Neural crest cell (in vitro differentiated cells): Measurements from ENCODE around the gene XYLT1. TPM values are rescaled to one million over a fixed set of nuclear protein-coding genes. Genes with fewer than 3 reads are reported as not detected.

Experiments used
- DNase-seq: peaks from one replicate; pipeline ENCODE4 v3.0.0; 2021; ENCODE audit warnings: low read depth, mixed read lengths, low spot score
- H3K27ac Mint-ChIP-seq: one replicate; pipeline ENCODE4 v1.8.0; 2021; ENCODE audit warnings: mild to moderate bottlenecking, mixed read lengths; ENCODE audit not compliant: unreplicated experiment
- H3K27me3 Mint-ChIP-seq: 2 replicates; pipeline ENCODE4 v1.8.0; 2021; ENCODE audit warnings: low read depth, mild to moderate bottlenecking, mixed read lengths
- H3K36me3 Mint-ChIP-seq: 2 replicates; pipeline ENCODE4 v1.8.0; 2021; ENCODE audit warnings: low read depth, mild to moderate bottlenecking, mixed read lengths
- H3K4me1 Mint-ChIP-seq: 2 replicates; pipeline ENCODE4 v1.8.0; 2021; ENCODE audit warnings: mixed read lengths
- H3K4me3 Mint-ChIP-seq: one replicate; pipeline ENCODE4 v1.8.0; 2021; ENCODE audit warnings: mild to moderate bottlenecking, mixed read lengths
- H3K9me3 Mint-ChIP-seq: 2 replicates; pipeline ENCODE4 v1.8.0; 2021; ENCODE audit warnings: mixed read lengths
- total RNA-seq: library from RNA; stranded (reverse); gene quantifications from 2 replicates; pipeline ENCODE4 v1.2.1, GENCODE V29; 2021
- TF ChIP-seq, protein P1 (sequence below): fragments of 200-600 bp; sonication (generic); conservative IDR thresholded peaks from 2 replicates; pipeline ENCODE4 v1.5.0; 2021; ENCODE audit warnings: antibody characterized with exemption, mild to moderate bottlenecking

XYLT1 gene
- total RNA-seq, 1 donor from 2014 or later, result 15.0 TPM

DNA sequence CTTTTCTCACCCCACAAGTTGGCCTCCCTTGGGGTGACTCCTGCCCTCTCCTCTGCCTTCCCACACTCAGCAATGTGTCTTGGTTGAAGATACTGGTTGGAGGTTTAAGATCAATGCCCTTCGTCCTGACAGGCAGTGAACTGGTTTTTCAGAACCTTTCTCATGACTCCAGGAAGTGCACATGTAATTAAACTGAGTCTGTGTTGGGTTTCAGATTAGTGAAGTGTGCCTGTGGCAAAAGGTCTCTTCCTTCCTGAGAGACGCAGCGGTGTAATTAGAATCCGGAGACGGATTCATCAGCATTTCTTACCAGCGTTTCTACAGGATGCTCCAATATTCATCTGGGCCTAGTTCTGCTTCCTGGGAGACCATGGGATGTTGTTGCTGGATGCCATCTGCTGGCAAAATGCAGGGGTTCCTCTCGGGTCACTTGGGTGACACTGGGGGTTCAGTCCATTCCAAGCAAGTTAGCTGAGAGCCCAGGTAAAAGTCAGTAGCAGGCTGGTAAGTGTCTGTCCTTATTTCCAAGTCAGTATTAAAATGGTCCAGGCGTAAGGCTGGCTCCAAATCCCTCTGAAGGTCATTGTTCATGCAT is 233.3 kb downstream of the XYLT1 start:
- no peak for DNase-seq
- H3K27me3 Mint-ChIP-seq, result no peaks in the 10 kb centered on the region
- H3K36me3 Mint-ChIP-seq, result peaks cover 8% of the 10 kb centered on the region
- peaks cover 9% of the 10 kb centered on the region for H3K9me3 Mint-ChIP-seq
- H3K4me3 Mint-ChIP-seq, result no peak overlapping the region
- no peaks in the 10 kb centered on the region for H3K4me1 Mint-ChIP-seq
- no peak overlapping the region for H3K27ac Mint-ChIP-seq
- TF ChIP-seq, protein P1, sequence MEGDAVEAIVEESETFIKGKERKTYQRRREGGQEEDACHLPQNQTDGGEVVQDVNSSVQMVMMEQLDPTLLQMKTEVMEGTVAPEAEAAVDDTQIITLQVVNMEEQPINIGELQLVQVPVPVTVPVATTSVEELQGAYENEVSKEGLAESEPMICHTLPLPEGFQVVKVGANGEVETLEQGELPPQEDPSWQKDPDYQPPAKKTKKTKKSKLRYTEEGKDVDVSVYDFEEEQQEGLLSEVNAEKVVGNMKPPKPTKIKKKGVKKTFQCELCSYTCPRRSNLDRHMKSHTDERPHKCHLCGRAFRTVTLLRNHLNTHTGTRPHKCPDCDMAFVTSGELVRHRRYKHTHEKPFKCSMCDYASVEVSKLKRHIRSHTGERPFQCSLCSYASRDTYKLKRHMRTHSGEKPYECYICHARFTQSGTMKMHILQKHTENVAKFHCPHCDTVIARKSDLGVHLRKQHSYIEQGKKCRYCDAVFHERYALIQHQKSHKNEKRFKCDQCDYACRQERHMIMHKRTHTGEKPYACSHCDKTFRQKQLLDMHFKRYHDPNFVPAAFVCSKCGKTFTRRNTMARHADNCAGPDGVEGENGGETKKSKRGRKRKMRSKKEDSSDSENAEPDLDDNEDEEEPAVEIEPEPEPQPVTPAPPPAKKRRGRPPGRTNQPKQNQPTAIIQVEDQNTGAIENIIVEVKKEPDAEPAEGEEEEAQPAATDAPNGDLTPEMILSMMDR, result no peak

DNA sequence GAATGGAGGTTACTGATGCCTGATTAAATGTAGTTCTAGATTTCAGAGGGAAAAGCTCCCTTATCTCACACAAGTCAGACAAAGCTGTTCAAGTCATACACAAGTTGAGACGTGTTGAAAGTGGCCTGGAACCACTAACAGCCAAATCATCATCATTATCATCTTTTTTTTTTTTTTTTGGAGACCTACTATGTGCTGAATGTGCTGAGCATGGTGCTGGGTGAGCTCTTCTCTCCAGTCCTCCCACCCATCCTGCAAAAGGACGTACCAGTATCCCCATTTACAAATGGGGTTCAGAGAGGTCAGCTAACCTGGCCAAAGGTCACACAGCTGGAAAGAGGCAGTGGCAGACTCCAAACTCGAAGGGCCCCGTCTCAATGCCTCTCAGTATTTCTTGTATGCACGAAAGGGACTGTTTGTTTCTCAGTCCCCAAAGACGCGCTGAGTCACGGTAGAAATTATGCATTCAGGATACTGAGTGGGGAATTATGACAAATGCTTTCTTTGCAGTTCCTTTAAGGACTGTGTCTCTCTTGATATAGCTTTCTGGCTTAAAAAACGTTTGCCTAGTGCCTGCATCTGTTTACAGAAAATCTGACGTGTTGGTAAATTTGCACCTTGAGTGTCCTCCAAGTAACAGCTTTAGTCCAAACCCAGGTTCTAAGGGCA is 235.5 kb downstream of the XYLT1 start:
- H3K4me1 Mint-ChIP-seq, result no peaks in the 10 kb centered on the region
- TF ChIP-seq, protein P1, result no peak
- H3K27me3 Mint-ChIP-seq, result no peaks in the 10 kb centered on the region
- peaks cover 9% of the 10 kb centered on the region for H3K9me3 Mint-ChIP-seq
- DNase-seq, result no peak
- no peak overlapping the region for H3K4me3 Mint-ChIP-seq
- H3K36me3 Mint-ChIP-seq, result peaks cover 5% of the 10 kb centered on the region
- H3K27ac Mint-ChIP-seq, result no peak overlapping the region

DNA sequence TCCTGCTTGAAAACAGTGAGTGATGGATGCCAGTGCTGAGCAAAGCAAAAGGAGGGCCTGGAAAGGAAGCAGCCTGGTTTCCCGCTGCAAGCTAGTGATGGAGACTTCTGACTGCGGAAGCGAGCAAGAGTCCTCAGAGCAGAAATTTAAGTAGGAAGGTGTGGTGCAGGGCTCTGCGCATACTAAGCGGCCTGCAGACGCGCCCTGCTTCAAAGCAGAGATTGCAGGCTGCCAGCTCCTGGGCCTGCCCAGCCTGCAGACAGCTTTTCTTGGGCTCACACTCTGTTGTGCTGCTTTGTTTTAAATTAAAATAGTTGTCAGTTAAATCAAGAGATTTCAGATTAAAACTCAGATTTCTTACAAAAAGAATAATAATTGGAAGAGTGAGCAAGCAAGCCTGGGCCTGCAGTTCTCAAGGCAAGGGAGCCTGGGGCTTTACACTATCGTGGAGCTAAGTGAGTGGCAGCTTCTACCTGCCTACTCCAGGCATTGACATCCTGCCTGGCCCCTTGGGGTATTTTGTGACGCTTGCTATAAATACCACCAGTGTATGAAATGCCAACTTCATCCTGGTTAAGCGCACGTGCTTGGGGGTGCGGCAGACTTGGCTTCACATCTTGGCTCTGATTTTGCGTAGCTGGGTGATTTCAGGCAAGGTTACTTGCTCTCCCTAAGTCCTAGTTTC is 237.3 kb downstream of the XYLT1 start:
- Mint-ChIP-seq H3K27me3 (no peaks in the 10 kb centered on the region), H3K36me3 (peaks cover 5% of the 10 kb centered on the region), H3K4me1 (no peaks in the 10 kb centered on the region), H3K9me3 (no peaks in the 10 kb centered on the region), H3K4me3 (no peak overlapping the region), H3K27ac (no peak overlapping the region)
- DNase-seq, result no peak
- TF ChIP-seq, protein P1, result no peak

DNA sequence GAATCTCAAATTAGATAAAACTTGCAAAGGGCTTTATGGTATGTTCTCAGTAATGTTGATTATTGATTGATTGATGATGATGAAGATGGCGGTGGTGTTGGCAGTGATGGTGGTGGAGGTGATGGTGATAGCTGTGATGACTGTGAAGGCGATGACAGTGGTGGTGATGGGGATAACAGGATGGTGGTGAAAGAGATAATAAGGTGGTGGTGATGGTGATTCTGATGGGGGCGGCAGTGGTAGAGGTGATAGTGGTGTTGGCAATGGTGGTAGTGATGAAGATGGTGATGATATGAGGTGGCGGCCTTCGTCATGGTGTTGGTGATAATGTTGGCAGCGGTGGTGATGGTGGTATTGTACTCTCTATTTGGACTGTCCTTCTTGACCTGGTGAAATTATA is 238.3 kb downstream of the XYLT1 start:
- no peak for DNase-seq
- Mint-ChIP-seq H3K9me3 (no peaks in the 10 kb centered on the region), H3K4me3 (no peak overlapping the region), H3K36me3 (peaks cover 3% of the 10 kb centered on the region), H3K27ac (no peak overlapping the region), H3K4me1 (no peaks in the 10 kb centered on the region), H3K27me3 (no peaks in the 10 kb centered on the region)
- TF ChIP-seq, protein P1, result no peak

DNA sequence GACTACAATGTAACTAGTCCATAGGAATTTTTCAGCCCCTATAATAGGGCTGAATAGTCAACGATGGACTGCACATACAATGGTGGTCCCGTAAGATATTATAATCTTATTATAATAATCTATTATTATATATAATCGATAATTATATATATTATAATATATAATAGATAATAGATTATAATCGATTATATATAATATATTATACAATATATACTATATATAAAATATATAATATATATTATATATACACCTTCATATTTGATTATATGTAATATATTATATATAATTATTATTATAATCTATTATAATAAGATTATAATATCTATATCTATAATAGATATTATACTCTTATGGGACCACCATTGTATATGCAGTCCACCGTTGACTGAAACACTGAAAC is 238.8 kb downstream of the XYLT1 start:
- H3K27ac Mint-ChIP-seq, result no peak overlapping the region

More for the DNA sequence above, 238.8 kb downstream of the XYLT1 start:
- Mint-ChIP-seq H3K36me3 (peaks cover 3% of the 10 kb centered on the region), H3K27me3 (no peaks in the 10 kb centered on the region), H3K9me3 (no peaks in the 10 kb centered on the region), H3K4me3 (no peak overlapping the region), H3K4me1 (no peaks in the 10 kb centered on the region)
- TF ChIP-seq, protein P1, result no peak
- no peak for DNase-seq
